Hematopoietic multipotent progenitor cell (in vitro differentiated cells): ENCODE measurements around the gene NFATC1. TPM values are rescaled to one million over a fixed set of nuclear protein-coding genes. Genes with fewer than 3 reads are reported as not detected.

Experiments used
- DNase-seq, 3 donors: peaks; one replicate each; pipeline ENCODE4 v3.0.0-alpha.2; 2011 to 2015; ENCODE audit warnings: low read depth in 2 of 3, low spot score in 2 of 3
- total RNA-seq: library from RNA; depleted of rRNA; stranded (reverse); fragments of >200 nt; gene quantifications from one replicate; pipeline ENCODE4 v1.2.3, GENCODE V29; 2012

Gene NFATC1
- 49.3 TPM for total RNA-seq

DNA sequence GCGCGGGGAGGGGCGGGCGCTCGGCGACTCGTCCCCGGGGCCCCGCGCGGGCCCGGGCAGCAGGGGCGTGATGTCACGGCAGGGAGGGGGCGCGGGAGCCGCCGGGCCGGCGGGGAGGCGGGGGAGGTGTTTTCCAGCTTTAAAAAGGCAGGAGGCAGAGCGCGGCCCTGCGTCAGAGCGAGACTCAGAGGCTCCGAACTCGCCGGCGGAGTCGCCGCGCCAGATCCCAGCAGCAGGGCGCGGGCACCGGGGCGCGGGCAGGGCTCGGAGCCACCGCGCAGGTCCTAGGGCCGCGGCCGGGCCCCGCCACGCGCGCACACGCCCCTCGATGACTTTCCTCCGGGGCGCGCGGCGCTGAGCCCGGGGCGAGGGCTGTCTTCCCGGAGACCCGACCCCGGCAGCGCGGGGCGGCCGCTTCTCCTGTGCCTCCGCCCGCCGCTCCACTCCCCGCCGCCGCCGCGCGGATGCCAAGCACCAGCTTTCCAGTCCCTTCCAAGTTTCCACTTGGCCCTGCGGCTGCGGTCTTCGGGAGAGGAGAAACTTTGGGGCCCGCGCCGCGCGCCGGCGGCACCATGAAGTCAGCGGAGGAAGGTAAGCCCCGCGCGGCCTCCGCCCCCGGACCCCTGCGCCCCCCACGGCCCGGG, at the start of gene NFATC1:
Gene NFATC1 (plus strand): TSS at position 170 of the 644 bp plus-strand sequence. CDS start 295 bp downstream, at position 465.
- peak in 2 of 3 donors; percentile 80 to 84 for DNase-seq

- DNase-seq, result no peak
Observed at GRCh38 chr18:79345981-79346380, 49.7 kb upstream of the NFATC1 start.

DNA sequence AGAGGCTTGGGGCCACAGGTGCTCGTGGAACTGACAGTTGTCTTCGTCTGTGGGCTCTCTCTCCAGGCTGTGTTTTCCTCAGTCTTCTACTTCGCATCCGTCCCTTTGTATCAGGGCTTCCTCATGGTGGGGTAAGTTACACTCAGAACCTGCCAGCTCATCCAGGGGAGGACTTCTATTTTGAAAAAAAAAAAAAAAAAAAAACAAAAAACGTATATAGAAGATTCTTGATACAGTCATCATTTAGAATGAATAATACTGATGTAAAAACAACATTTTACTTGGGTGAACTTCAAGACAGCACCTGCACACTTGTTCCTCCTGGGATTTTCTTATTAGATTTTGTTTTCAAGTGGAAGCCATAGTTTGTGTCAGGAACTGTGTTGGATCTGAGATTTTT, 47.7 kb upstream of the NFATC1 start:
- no peak for DNase-seq

GRCh38 chr18:79352432-79352831, 43.3 kb upstream of the NFATC1 start:
- DNase-seq, result no peak

DNA sequence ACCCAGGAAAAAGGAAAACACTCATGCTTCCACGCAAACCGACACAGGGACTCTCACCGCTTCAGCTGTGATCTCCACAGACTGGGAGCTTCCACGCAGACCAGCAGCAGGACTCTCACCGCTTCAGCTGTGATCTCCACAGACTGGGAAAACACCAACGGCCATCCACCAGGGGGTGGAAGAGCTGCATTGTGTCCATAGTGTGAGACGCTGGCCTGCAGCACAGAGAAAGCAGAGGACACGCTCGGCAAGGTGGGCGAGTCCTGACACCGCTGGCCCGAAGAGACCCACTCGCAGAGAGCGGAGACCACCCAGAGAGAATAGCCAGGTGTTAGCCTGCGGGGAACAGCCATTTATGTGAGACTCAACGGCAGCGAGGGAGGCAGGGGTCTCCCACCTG, 42.5 kb upstream of the NFATC1 start:
- DNase-seq, result peak in 1 of 3 donors; percentile 4

- no peak for DNase-seq
Observed at GRCh38 chr18:79354350-79354749, 41.4 kb upstream of the NFATC1 start.

GRCh38 chr18:79355433-79356335, 40.0 kb upstream of the NFATC1 start:
- no peak for DNase-seq

DNA sequence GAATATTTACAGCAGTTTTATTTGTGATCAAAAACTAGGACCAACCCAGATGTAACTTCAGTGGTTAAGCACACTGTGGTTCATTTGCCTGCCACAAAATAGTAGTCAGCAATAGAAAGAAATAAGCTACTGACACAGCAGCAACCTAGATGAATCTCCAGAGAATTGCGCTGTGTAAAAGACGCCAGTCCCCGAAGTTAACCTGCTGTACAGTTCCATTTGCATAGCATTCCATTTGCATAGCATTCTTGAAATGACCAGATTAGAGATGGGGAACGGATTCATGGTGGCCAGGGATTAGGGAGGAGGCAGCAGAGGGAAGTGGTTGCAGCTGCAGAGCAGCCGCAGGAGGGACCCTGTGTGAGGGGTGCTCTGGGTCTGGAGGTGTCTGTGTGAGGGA, 39.3 kb upstream of the NFATC1 start:
- no peak for DNase-seq

DNA sequence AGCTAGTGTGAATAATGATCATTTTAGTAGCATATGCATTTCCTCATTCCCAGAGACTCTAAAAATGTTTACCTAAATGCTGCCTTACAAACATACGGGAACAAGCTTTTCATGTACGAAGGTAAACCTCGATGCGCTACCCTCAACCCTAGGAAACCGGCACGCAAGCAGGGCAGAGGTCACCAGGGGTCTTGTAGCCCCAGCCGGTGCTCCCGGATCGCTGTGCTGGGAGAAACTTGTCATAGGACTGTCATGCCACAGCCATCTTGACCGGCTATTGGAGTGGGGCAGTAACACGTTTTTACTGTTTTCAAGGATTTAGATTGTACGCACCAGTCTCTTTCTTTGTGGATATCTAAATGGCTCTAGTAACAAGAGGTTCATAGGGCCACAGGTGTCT, 34.8 kb upstream of the NFATC1 start:
- no peak for DNase-seq

DNA sequence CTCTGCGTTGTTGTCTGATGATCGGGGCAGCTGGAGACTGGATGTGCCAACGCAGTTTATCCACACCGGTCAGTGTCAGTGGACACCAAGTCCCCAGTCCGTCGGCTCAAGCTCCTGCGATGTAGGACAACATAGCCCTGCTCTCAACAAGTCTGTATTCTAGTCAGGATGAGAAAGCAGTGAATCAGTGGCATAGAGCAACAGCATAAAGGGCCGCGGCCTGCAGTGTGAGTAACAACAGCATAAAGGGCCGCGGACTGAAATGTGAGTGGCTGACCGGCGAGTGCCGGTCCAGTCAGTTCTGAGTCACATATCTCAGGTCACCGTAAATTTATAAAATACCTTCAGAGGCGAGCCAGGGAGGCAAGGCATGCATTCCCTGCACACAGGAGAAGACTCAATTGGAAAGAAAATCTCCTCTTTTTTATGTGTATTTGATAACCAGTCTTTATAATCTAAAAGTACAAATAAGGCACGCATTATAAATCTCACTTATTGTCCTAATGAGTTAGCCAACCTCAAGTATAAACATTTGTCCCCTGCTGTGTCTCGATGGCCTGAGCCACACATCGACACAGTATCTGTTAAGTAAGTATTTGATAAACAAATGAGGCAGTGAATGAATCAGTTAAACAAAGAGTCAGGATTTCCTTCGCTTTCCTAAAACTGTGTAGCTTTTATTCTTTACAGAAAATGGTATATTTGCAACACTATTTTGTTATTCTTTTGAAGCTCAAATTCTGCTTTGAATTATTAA, 33.8 kb upstream of the NFATC1 start:
- DNase-seq, result no peak

GRCh38 chr18:79365701-79366100, 30.0 kb upstream of the NFATC1 start:
- DNase-seq, result no peak

DNA sequence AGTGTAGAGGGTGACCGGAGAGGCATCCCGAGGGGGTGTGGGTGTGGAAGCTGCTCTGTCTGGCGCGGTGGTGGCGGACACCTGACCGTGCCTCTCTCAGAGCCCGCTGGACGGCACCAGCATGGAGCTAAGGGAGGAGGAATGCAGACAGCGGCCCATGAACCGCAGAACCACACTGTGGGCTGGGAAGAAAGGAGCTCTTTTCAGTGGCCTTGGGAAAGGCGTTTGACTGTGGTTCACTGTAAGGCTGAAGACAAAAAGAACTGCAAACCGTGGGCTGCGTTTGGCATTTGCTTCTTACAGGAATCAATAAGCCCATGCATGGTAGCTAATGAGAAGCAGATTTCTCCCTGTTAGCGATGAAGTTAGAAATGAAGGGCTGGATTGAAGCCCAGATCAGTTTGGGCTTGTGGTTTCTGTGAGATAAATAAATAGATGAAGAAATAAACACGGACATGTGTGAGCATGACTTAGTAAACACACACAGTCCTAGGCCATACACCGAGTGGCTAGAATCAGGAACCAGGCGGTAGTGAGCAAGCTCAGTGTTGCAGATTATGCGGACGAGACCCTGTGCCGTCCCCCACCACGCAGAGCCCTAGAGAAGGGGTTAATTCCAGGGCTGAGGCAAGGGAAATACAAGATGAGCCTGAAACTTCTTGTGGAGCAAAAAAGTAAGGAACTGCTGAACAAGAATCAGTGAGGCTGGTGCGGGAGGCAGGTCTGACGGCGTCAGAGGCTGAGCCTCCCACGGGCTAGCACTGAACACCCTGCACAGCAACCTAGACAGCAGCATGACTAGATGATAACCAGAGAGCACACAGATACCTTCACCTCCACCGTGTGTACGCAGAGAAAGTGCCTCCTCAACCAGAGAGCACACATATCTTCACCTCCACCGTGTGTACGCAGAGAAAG, 29.3 kb upstream of the NFATC1 start:
- no peak for DNase-seq

DNA sequence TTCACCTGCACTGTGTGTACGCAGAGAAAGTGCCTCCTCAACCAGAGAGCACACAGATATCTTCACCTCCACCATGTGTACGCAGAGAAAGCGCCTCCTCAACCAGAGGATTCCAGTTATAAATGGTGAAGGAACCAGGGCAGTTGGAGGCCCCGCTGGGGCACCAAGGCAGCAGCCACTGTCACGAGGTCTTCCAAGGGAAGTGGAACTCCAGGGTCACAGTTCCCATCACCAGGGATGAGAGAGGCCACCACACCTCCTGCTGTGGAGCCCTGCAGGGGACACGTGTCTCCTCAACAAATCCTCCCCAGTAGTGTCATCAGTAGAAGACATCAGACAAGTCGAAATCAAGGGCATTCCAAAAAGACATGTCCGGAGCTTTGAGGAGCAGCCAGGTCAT, 28.2 kb upstream of the NFATC1 start:
- DNase-seq, result no peak

GRCh38 chr18:79367989-79368388, 27.7 kb upstream of the NFATC1 start:
- DNase-seq, result no peak

DNA sequence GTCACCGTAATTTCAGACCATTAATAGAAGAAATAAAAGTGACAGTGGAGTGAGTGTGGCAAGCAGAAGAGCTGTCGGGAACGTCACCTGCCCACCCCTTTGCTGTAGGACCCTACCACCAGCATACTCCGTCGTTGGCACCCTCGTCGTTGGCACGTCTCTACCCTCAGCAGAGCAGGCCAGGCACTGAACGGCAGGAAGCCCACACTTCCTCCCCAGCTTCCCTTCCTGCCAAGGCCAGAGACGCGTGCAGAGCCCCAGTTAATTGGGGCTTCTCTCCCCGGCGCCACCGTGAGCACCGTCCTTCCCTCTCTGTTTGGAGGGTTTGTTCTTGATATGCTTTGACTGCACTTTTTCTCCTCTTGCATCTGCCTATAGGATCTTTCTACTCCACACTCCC, 27.0 kb upstream of the NFATC1 start:
- DNase-seq, result peak in 2 of 3 donors; percentile 22 to 70

- no peak for DNase-seq
Observed at GRCh38 chr18:79371561-79372121, 24.1 kb upstream of the NFATC1 start.

DNA sequence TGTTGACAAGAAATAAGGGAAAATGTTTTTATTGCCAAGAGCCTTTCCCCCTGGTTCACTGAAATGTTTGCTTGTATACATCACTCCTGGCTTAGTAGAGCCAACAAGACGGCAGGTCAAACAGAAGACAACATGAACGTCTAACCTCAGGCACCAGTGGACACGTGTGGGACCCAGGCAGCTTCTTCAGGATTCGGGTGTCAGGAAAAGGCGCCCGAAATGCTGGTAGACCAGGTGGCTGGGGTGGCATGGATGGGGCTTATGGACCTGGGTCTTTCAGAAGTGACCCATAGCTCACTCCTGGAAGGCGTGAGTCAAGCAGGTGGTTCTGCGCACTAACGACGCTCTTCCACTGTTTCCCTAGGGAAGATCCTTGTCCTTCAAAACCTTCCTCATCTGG, 23.3 kb upstream of the NFATC1 start:
- DNase-seq, result no peak

GRCh38 chr18:79372991-79373390, 22.7 kb upstream of the NFATC1 start:
- DNase-seq, result no peak

GRCh38 chr18:79373736-79374135, 22.0 kb upstream of the NFATC1 start:
- no peak for DNase-seq
